Ascending aorta (tissue), 2 donors: ENCODE data around the gene PANX2. TPM values are rescaled to one million over a fixed set of nuclear protein-coding genes. Genes with fewer than 3 reads are reported as not detected.

Experiments used
- DNase-seq, 2 donors: peaks; one replicate each; pipeline ENCODE4 v3.0.0-alpha.2; 2019; ENCODE audit warnings: low spot score in 2 of 2
- H3K27ac ChIP-seq, 2 donors: fragments of 200-600 bp; sonication (generic); one replicate each; pipeline ENCODE4 v1.5.1; 2016 to 2017; ENCODE audit warnings: mild to moderate bottlenecking in 1 of 2
- H3K27me3 ChIP-seq: fragments of 200-600 bp; sonication (generic); one replicate; pipeline ENCODE4 v1.5.1; 2017
- H3K36me3 ChIP-seq, 2 donors: fragments of 200-600 bp; sonication (generic); one replicate each; pipeline ENCODE4 v1.5.1; 2016
- H3K4me1 ChIP-seq, 2 donors: fragments of 200-600 bp; sonication (generic); one replicate each; pipeline ENCODE4 v1.5.1; 2016 to 2017; ENCODE audit warnings: mild to moderate bottlenecking in 1 of 2
- H3K4me3 ChIP-seq, 2 donors: fragments of 200-600 bp; sonication (generic); one replicate each; pipeline ENCODE4 v1.5.1; 2016 to 2017; ENCODE audit warnings: mild to moderate bottlenecking in 1 of 2
- H3K9me3 ChIP-seq, 2 donors: fragments of 200-600 bp; sonication (generic); one replicate each; pipeline ENCODE4 v1.5.1; 2016
- CTCF ChIP-seq, 3 experiments: fragments of 200-600 bp in 2 of 3; fragments of 450-650 bp in 1 of 3; sonication (generic) in 2 of 3; IDR thresholded peaks; one replicate each; pipeline ENCODE4 v1.5.1; 2016 to 2019; ENCODE audit warnings: antibody characterized with exemption in 3 of 3, mild to moderate bottlenecking in 1 of 3, moderate library complexity in 1 of 3
- intact Hi-C: fragments of 100-400 bp; cut with DNase I; formaldehyde crosslinking; loops from one replicate; pipeline ENCODE4 v1.15.1; 2023
- total RNA-seq: library from RNA; depleted of rRNA; stranded (reverse); fragments of >200 nt; gene quantifications from one replicate; pipeline ENCODE4 v1.1.0, GENCODE V29; 2016

The PANX2 gene
- total RNA-seq, 1 donor from 2014 or later = 0.32 TPM

- Histone ChIP-seq H3K27me3 (no peaks in the 10 kb centered on the region), H3K9me3 (no peaks in the 10 kb centered on the region), H3K27ac (no peak overlapping the region), H3K36me3 (peaks cover 24 to 33% of the 10 kb centered on the region in 2 donors), H3K4me1 (peaks cover 5 to 6% of the 10 kb centered on the region in 2 donors), H3K4me3 (no peak overlapping the region)
- no peak for TF ChIP-seq CTCF (IDR thresholded peaks at IDR 0.05)
- no peak for DNase-seq
- intact Hi-C loops = no loop called here
Observed at GRCh38 chr22:50196256-50196655, 25.7 kb downstream of the PANX2 start.

- Histone ChIP-seq H3K27me3 (no peaks in the 10 kb centered on the region), H3K4me1 (peaks cover 11 to 12% of the 10 kb centered on the region in 2 donors), H3K9me3 (no peaks in the 10 kb centered on the region), H3K4me3 (no peak overlapping the region), H3K36me3 (peaks cover 24 to 33% of the 10 kb centered on the region in 2 donors), H3K27ac (no peak overlapping the region)
- intact Hi-C loops = no loop called here
- no peak for DNase-seq
- TF ChIP-seq CTCF (IDR thresholded peaks at IDR 0.05) = no peak
Observed at GRCh38 chr22:50197000-50197800, 26.7 kb downstream of the PANX2 start.

GRCh38 chr22:50197856-50198623 lies 27.5 kb downstream of the PANX2 start:
- Histone ChIP-seq H3K9me3 (no peaks in the 10 kb centered on the region), H3K4me1 (peaks cover 13 to 14% of the 10 kb centered on the region in 2 donors), H3K36me3 (peaks cover 24 to 33% of the 10 kb centered on the region in 2 donors), H3K4me3 (no peak overlapping the region), H3K27ac (no peak overlapping the region), H3K27me3 (no peaks in the 10 kb centered on the region)
- intact Hi-C loops = no loop called here
- no peak for TF ChIP-seq CTCF (IDR thresholded peaks at IDR 0.05)
- DNase-seq = no peak

GRCh38 chr22:50198624-50199017 lies 28.1 kb downstream of the PANX2 start:
- H3K4me1 ChIP-seq = peaks cover 13 to 14% of the 10 kb centered on the region in 2 donors
- TF ChIP-seq CTCF (IDR thresholded peaks at IDR 0.05) = no peak
- no peaks in the 10 kb centered on the region for H3K27me3 ChIP-seq
- peaks cover 23 to 28% of the 10 kb centered on the region in 2 donors for H3K36me3 ChIP-seq
- H3K27ac ChIP-seq = no peak overlapping the region
- no peak overlapping the region for H3K4me3 ChIP-seq
- intact Hi-C loops = no loop called here
- H3K9me3 ChIP-seq = no peaks in the 10 kb centered on the region
- DNase-seq = no peak

GRCh38 chr22:50199251-50199721 lies 28.8 kb downstream of the PANX2 start:
- Histone ChIP-seq H3K36me3 (peaks cover 16 to 21% of the 10 kb centered on the region in 2 donors), H3K4me3 (peak overlapping the region in 1 of 2 donors; percentile 76), H3K27ac (peak overlapping the region in 1 of 2 donors; percentile 80), H3K9me3 (no peaks in the 10 kb centered on the region), H3K27me3 (no peaks in the 10 kb centered on the region), H3K4me1 (peaks cover 13 to 14% of the 10 kb centered on the region in 2 donors)
- intact Hi-C loops = no loop called here
- no peak for DNase-seq
- no peak for TF ChIP-seq CTCF (IDR thresholded peaks at IDR 0.05)
